ENCODE data around the gene CHST5.

CHST5 gene

GRCh38 chr16:75566040-75566757 is 30.3 kb upstream of the CHST5 start, which contains the start of gene GABARAPL2:
GABARAPL2 (plus strand) TSS chr16:75566379; CDS start chr16:75566487, 108 bp downstream.
- DNase-seq (ENCODE audit: low spot score): peak; percentile 92
- TF ChIP-seq CTCF (IDR thresholded peaks at IDR 0.05; ENCODE audit: borderline replicate concordance, control extremely low read depth, extremely low read depth, insufficient read depth, missing control alignments): no peak
- in situ Hi-C loops (cut with MboI; ENCODE audit: low sequenced_read_pairs, unreplicated experiment): no loop called here

- in situ Hi-C loops (cut with MboI; ENCODE audit: low sequenced_read_pairs, unreplicated experiment): no loop called here
- no peak for DNase-seq (ENCODE audit: low spot score)
- no peak for TF ChIP-seq CTCF (IDR thresholded peaks at IDR 0.05; ENCODE audit: borderline replicate concordance, control extremely low read depth, extremely low read depth, insufficient read depth, missing control alignments)
Measured at GRCh38 chr16:75565640-75566039, 29.7 kb upstream of the CHST5 start.

GRCh38 chr16:75559564-75560372 is 23.9 kb upstream of the CHST5 start:
- in situ Hi-C loops (cut with MboI; ENCODE audit: low sequenced_read_pairs, unreplicated experiment): no loop called here
- TF ChIP-seq CTCF (IDR thresholded peaks at IDR 0.05; ENCODE audit: borderline replicate concordance, control extremely low read depth, extremely low read depth, insufficient read depth, missing control alignments): no peak
- DNase-seq (ENCODE audit: low spot score): no peak

GRCh38 chr16:75558846-75559401 is 23.0 kb upstream of the CHST5 start:
- no peak for TF ChIP-seq CTCF (IDR thresholded peaks at IDR 0.05; ENCODE audit: borderline replicate concordance, control extremely low read depth, extremely low read depth, insufficient read depth, missing control alignments)
- DNase-seq (ENCODE audit: low spot score): no peak
- in situ Hi-C loops (cut with MboI; ENCODE audit: low sequenced_read_pairs, unreplicated experiment): no loop called here

- no peak for DNase-seq (ENCODE audit: low spot score)
- TF ChIP-seq CTCF (IDR thresholded peaks at IDR 0.05; ENCODE audit: borderline replicate concordance, control extremely low read depth, extremely low read depth, insufficient read depth, missing control alignments): no peak
- in situ Hi-C loops (cut with MboI; ENCODE audit: low sequenced_read_pairs, unreplicated experiment): no loop called here
Measured at GRCh38 chr16:75556431-75556950, 20.6 kb upstream of the CHST5 start.

- TF ChIP-seq CTCF (IDR thresholded peaks at IDR 0.05; ENCODE audit: borderline replicate concordance, control extremely low read depth, extremely low read depth, insufficient read depth, missing control alignments): no peak
- DNase-seq (ENCODE audit: low spot score): peak; percentile 97
- in situ Hi-C loops (cut with MboI; ENCODE audit: low sequenced_read_pairs, unreplicated experiment): no loop called here
Measured at GRCh38 chr16:75555707-75556430, 20.0 kb upstream of the CHST5 start, which contains the start of gene TMEM231. TMEM231 (minus strand) TSS chr16:75556252; CDS start chr16:75556209, 43 bp downstream.
